Measurements from ENCODE around the gene RAPGEFL1. TPM values are rescaled to one million over a fixed set of nuclear protein-coding genes. Genes with fewer than 3 reads are reported as not detected.

RAPGEFL1 gene
- total RNA-seq, 1 experiment from 2014 or later, result 14.0 TPM

GRCh38 chr17:40148527-40148926 is 28.7 kb upstream of the RAPGEFL1 start:
- ChIA-PET POLR2A (ENCODE audit: unreplicated experiment) (interaction anchor here (0.7 kb wide), 1 partner anchor 195 kb away, joined by 6 read pairs; no protein-coding TSS in a partner anchor), CTCF (no interaction called here)
- Histone ChIP-seq H3F3A (ENCODE audit: insufficient read depth, low read depth) (no peaks in the 10 kb centered on the region; the same call in 1 of the 2 replicates), H3K4me3 (no peak overlapping the region), H3K9me3 (ENCODE audit: insufficient read depth, low read depth) (no peaks in the 10 kb centered on the region), H4K20me1 (ENCODE audit: insufficient read depth) (0 out of 2 replicates have a peak, but pooled peaks cover 10% of the 10 kb centered on the region), H3K4me2 (no peak overlapping the region), H3K27ac (no peak overlapping the region), H3K27me3 (ENCODE audit: insufficient read depth, low read depth) (no peaks in the 10 kb centered on the region), H3K9me2 (ENCODE audit: insufficient read depth) (no peaks in the 10 kb centered on the region), H3K36me3 (ENCODE audit: low read depth) (peaks cover 7% of the 10 kb centered on the region; the same call in 1 of the 2 replicates), H3K79me2 (ENCODE audit: low read depth) (0 out of 2 replicates have a peak, but pooled peaks cover 5% of the 10 kb centered on the region), H3K4me1 (replicated peaks; ENCODE audit: insufficient read depth) (no peaks in the 10 kb centered on the region), H2AFZ (no peak overlapping the region)
- no peak for TF ChIP-seq EZH2 (IDR thresholded peaks at IDR 0.05; ENCODE audit: low read depth)
- TF ChIP-seq, protein P1, sequence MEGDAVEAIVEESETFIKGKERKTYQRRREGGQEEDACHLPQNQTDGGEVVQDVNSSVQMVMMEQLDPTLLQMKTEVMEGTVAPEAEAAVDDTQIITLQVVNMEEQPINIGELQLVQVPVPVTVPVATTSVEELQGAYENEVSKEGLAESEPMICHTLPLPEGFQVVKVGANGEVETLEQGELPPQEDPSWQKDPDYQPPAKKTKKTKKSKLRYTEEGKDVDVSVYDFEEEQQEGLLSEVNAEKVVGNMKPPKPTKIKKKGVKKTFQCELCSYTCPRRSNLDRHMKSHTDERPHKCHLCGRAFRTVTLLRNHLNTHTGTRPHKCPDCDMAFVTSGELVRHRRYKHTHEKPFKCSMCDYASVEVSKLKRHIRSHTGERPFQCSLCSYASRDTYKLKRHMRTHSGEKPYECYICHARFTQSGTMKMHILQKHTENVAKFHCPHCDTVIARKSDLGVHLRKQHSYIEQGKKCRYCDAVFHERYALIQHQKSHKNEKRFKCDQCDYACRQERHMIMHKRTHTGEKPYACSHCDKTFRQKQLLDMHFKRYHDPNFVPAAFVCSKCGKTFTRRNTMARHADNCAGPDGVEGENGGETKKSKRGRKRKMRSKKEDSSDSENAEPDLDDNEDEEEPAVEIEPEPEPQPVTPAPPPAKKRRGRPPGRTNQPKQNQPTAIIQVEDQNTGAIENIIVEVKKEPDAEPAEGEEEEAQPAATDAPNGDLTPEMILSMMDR (conservative IDR thresholded peaks at IDR 0.05), result no peak
- intact Hi-C loops (cut with micrococcal nuclease; ENCODE audit: unreplicated experiment), result no loop called here
- DNase-seq, result no peak
- no TSS peak for BruUV-seq (replicated peaks)

GRCh38 chr17:40150276-40150675 is 27.0 kb upstream of the RAPGEFL1 start:
- H4K20me1 ChIP-seq (ENCODE audit: insufficient read depth), result 0 out of 2 replicates have a peak, but pooled peaks cover 10% of the 10 kb centered on the region
- TF ChIP-seq, protein P1 (conservative IDR thresholded peaks at IDR 0.05), result no peak
- no peak for TF ChIP-seq EZH2 (IDR thresholded peaks at IDR 0.05; ENCODE audit: low read depth)
- intact Hi-C loops (cut with micrococcal nuclease; ENCODE audit: unreplicated experiment), result no loop called here
- H3K9me2 ChIP-seq (ENCODE audit: insufficient read depth), result no peaks in the 10 kb centered on the region
- no peaks in the 10 kb centered on the region for H3K27me3 ChIP-seq (ENCODE audit: insufficient read depth, low read depth)
- no peak for DNase-seq
- no peaks in the 10 kb centered on the region for H3K4me1 ChIP-seq (replicated peaks; ENCODE audit: insufficient read depth)
- H2AFZ ChIP-seq, result no peak overlapping the region
- peaks cover 7% of the 10 kb centered on the region; the same call in 1 of the 2 replicates for H3K36me3 ChIP-seq (ENCODE audit: low read depth)
- no peaks in the 10 kb centered on the region for H3K9me3 ChIP-seq (ENCODE audit: insufficient read depth, low read depth)
- H3F3A ChIP-seq (ENCODE audit: insufficient read depth, low read depth), result peaks cover 3% of the 10 kb centered on the region; the same call in 1 of the 2 replicates
- no peak overlapping the region for H3K4me2 ChIP-seq
- no TSS peak for BruUV-seq (replicated peaks)
- ChIA-PET CTCF (interaction anchor here (0.6 kb wide), 1 partner anchor 21 kb away, joined by 7 read pairs; no protein-coding TSS in a partner anchor), POLR2A (ENCODE audit: unreplicated experiment) (no interaction called here)
- no peak overlapping the region for H3K27ac ChIP-seq
- H3K79me2 ChIP-seq (ENCODE audit: low read depth), result 0 out of 2 replicates have a peak, but pooled peaks cover 5% of the 10 kb centered on the region
- H3K4me3 ChIP-seq, result no peak overlapping the region

- Histone ChIP-seq H3K4me1 (replicated peaks; ENCODE audit: insufficient read depth) (no peaks in the 10 kb centered on the region), H3K9me2 (ENCODE audit: insufficient read depth) (no peaks in the 10 kb centered on the region), H3K36me3 (ENCODE audit: low read depth) (peaks cover 7% of the 10 kb centered on the region; the same call in 1 of the 2 replicates), H3K4me3 (no peak overlapping the region), H3F3A (ENCODE audit: insufficient read depth, low read depth) (peaks cover 3% of the 10 kb centered on the region; the same call in 1 of the 2 replicates), H3K27ac (no peak overlapping the region), H3K9me3 (ENCODE audit: insufficient read depth, low read depth) (no peaks in the 10 kb centered on the region), H3K79me2 (ENCODE audit: low read depth) (0 out of 2 replicates have a peak, but pooled peaks cover 5% of the 10 kb centered on the region), H4K20me1 (ENCODE audit: insufficient read depth) (0 out of 2 replicates have a peak, but pooled peaks cover 10% of the 10 kb centered on the region), H2AFZ (no peak overlapping the region), H3K4me2 (no peak overlapping the region), H3K27me3 (ENCODE audit: insufficient read depth, low read depth) (no peaks in the 10 kb centered on the region)
- ChIA-PET POLR2A (ENCODE audit: unreplicated experiment) (no interaction called here), CTCF (interaction anchor here (1.2 kb wide), 1 partner anchor 37 kb away, joined by 3 read pairs; no protein-coding TSS in a partner anchor)
- DNase-seq, result no peak
- BruUV-seq (replicated peaks), result no TSS peak
- intact Hi-C loops (cut with micrococcal nuclease; ENCODE audit: unreplicated experiment), result no loop called here
- no peak for TF ChIP-seq EZH2 (IDR thresholded peaks at IDR 0.05; ENCODE audit: low read depth)
- TF ChIP-seq, protein P1 (conservative IDR thresholded peaks at IDR 0.05), result no peak
Observed at GRCh38 chr17:40151414-40151963, 25.8 kb upstream of the RAPGEFL1 start.
